Endothelial cell (in vitro differentiated cells): ENCODE measurements around the gene ZNF423. TPM values are rescaled to one million over a fixed set of nuclear protein-coding genes. Genes with fewer than 3 reads are reported as not detected.

ENCODE experiments used
- DNase-seq: peaks from one replicate; pipeline ENCODE4 v3.0.0; 2021; ENCODE audit warnings: low spot score
- H3K27ac Mint-ChIP-seq: one replicate; pipeline ENCODE4 v1.8.0; 2021; ENCODE audit warnings: mixed read lengths, inconsistent platforms; ENCODE audit not compliant: unreplicated experiment
- H3K27me3 Mint-ChIP-seq: one replicate; pipeline ENCODE4 v1.8.0; 2021; ENCODE audit warnings: mild to moderate bottlenecking, moderate library complexity, mixed read lengths, inconsistent platforms; ENCODE audit not compliant: unreplicated experiment
- H3K36me3 Mint-ChIP-seq: one replicate; pipeline ENCODE4 v1.8.0; 2021; ENCODE audit warnings: mild to moderate bottlenecking, low read depth, mixed read lengths, inconsistent platforms; ENCODE audit not compliant: unreplicated experiment
- H3K4me1 Mint-ChIP-seq: one replicate; pipeline ENCODE4 v1.8.0; 2021; ENCODE audit warnings: mild to moderate bottlenecking, mixed read lengths, inconsistent platforms; ENCODE audit not compliant: unreplicated experiment
- H3K4me3 Mint-ChIP-seq: one replicate; pipeline ENCODE4 v1.8.0; 2021; ENCODE audit warnings: mild to moderate bottlenecking, mixed read lengths, inconsistent platforms; ENCODE audit not compliant: unreplicated experiment
- H3K9me3 Mint-ChIP-seq: one replicate; pipeline ENCODE4 v1.8.0; 2021; ENCODE audit warnings: mixed read lengths, inconsistent platforms; ENCODE audit not compliant: unreplicated experiment
- CTCF ChIP-seq: fragments of 200-600 bp; sonication (generic); IDR thresholded peaks from one replicate; pipeline ENCODE4 v1.5.0; 2021; ENCODE audit warnings: antibody characterized with exemption; ENCODE audit not compliant: unreplicated experiment
- total RNA-seq: library from RNA; stranded (reverse); fragmentation: NEBNext Ultra II Directional; extraction: Animal tissue kit (Norgen Biotek cat#: 25700); gene quantifications from one replicate; pipeline ENCODE4 v1.2.1, GENCODE V29; 2021; ENCODE audit not compliant: unreplicated experiment

The ZNF423 gene
- total RNA-seq, 1 donor from 2014 or later = 44.8 TPM

GRCh38 chr16:49712106-49712505, 143.8 kb downstream of the ZNF423 start:
- no peak for DNase-seq
- Mint-ChIP-seq H3K27ac (no peak overlapping the region), H3K4me3 (no peak overlapping the region), H3K27me3 (peaks cover 5% of the 10 kb centered on the region), H3K36me3 (peaks cover 10% of the 10 kb centered on the region), H3K4me1 (peaks cover 19% of the 10 kb centered on the region), H3K9me3 (no peaks in the 10 kb centered on the region)
- TF ChIP-seq CTCF = no peak

GRCh38 chr16:49709057-49709456, 146.9 kb downstream of the ZNF423 start:
- Mint-ChIP-seq H3K27ac (no peak overlapping the region), H3K4me1 (peaks cover 13% of the 10 kb centered on the region), H3K4me3 (no peak overlapping the region), H3K27me3 (peaks cover 5% of the 10 kb centered on the region), H3K9me3 (no peaks in the 10 kb centered on the region), H3K36me3 (peaks cover 10% of the 10 kb centered on the region)
- no peak for TF ChIP-seq CTCF
- DNase-seq = no peak

DNA sequence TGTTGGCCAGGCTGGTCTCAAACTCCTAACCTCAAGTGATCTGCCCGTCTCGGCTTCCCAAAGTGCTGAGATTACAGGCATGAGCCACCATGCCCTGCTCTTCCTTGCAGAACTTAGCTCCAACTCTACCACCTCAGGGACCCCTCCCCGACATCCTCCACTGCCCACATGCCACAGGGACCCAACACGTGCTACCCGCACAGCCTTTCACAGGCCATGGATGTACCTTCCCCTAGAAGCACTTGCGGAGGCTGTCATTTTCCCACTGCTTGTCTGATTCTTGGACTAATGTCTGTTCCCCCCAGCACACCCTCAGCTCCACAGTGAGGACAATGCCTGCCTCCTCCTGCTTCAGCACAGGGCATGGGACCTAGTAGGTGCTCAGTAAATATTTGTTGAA, 147.4 kb downstream of the ZNF423 start:
- Mint-ChIP-seq H3K27me3 (peaks cover 5% of the 10 kb centered on the region), H3K27ac (no peak overlapping the region), H3K9me3 (no peaks in the 10 kb centered on the region), H3K4me3 (no peak overlapping the region), H3K36me3 (peaks cover 10% of the 10 kb centered on the region), H3K4me1 (peaks cover 12% of the 10 kb centered on the region)
- no peak for DNase-seq
- TF ChIP-seq CTCF = no peak

- peaks cover 10% of the 10 kb centered on the region for H3K36me3 Mint-ChIP-seq
- H3K27me3 Mint-ChIP-seq = peaks cover 3% of the 10 kb centered on the region
- TF ChIP-seq CTCF = no peak
- H3K4me3 Mint-ChIP-seq = no peak overlapping the region
- H3K4me1 Mint-ChIP-seq = peaks cover 12% of the 10 kb centered on the region
- no peak for DNase-seq
- no peaks in the 10 kb centered on the region for H3K9me3 Mint-ChIP-seq
- H3K27ac Mint-ChIP-seq = peak overlapping the region; percentile 26
These were observed 149.1 kb downstream of the ZNF423 start for GRCh38 chr16:49706620-49707355.

GRCh38 chr16:49704586-49705155, 151.2 kb downstream of the ZNF423 start:
- TF ChIP-seq CTCF = no peak
- H3K36me3 Mint-ChIP-seq = peaks cover 10% of the 10 kb centered on the region
- no peak overlapping the region for H3K27ac Mint-ChIP-seq
- no peaks in the 10 kb centered on the region for H3K9me3 Mint-ChIP-seq
- no peak overlapping the region for H3K4me3 Mint-ChIP-seq
- peaks cover 29% of the 10 kb centered on the region for H3K4me1 Mint-ChIP-seq
- no peaks in the 10 kb centered on the region for H3K27me3 Mint-ChIP-seq
- DNase-seq = no peak
